ENCODE measurements around the gene OR1J2.
"Not testable (repeated sequence)": the region's sequence is repeated elsewhere in the genome, so short reads cannot be mapped to it uniquely, and the experiment has no call there.

OR1J2 gene

DNA sequence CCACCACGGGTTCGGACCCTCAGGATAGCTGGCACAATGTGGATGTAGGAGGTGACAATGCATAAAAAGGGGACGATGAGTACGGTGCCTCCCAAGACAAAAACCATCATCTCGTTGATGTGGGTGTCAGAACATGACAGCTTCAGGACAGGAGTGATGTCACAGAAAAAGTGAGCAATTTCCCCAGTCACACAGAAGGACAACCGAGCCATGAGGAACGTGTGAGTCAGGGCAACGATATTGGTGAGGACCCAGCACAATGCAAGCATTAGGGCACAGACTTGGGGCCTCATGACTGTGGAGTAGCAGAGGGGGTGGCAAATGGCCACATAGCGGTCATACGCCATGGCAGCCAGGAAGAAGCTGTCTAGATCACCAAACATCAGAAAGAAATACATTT lies 16.0 kb downstream of the OR1J2 start:
- ATAC-seq (ENCODE audit: insufficient read depth, low read depth) (no peak), DNase-seq (no peak)
- H3K9ac ChIP-seq (ENCODE audit: low read depth, low read length) = no peak overlapping the region
- no peak overlapping the region for H3K27ac ChIP-seq (ENCODE audit: low read length)
- TF ChIP-seq EZH2 (IDR thresholded peaks at IDR 0.05; ENCODE audit: borderline replicate concordance, low read depth, low read length, severe bottlenecking) = no peak
- TF ChIP-seq, protein P1, sequence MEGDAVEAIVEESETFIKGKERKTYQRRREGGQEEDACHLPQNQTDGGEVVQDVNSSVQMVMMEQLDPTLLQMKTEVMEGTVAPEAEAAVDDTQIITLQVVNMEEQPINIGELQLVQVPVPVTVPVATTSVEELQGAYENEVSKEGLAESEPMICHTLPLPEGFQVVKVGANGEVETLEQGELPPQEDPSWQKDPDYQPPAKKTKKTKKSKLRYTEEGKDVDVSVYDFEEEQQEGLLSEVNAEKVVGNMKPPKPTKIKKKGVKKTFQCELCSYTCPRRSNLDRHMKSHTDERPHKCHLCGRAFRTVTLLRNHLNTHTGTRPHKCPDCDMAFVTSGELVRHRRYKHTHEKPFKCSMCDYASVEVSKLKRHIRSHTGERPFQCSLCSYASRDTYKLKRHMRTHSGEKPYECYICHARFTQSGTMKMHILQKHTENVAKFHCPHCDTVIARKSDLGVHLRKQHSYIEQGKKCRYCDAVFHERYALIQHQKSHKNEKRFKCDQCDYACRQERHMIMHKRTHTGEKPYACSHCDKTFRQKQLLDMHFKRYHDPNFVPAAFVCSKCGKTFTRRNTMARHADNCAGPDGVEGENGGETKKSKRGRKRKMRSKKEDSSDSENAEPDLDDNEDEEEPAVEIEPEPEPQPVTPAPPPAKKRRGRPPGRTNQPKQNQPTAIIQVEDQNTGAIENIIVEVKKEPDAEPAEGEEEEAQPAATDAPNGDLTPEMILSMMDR (IDR thresholded peaks at IDR 0.05; ENCODE audit: borderline replicate concordance, extremely low read depth, low read length, poor library complexity, severe bottlenecking) = no peak
- no peaks in the 10 kb centered on the region for H3K4me1 ChIP-seq (ENCODE audit: insufficient read depth, low read length)
- no peaks in the 10 kb centered on the region for H3K79me2 ChIP-seq (ENCODE audit: insufficient read depth, low read length)
- H3K9me3 ChIP-seq (ENCODE audit: insufficient read depth, low read length, severe bottlenecking) = no peaks in the 10 kb centered on the region
- no peak overlapping the region for H3K4me2 ChIP-seq (ENCODE audit: insufficient read depth, low read length)
- H2AFZ ChIP-seq (ENCODE audit: low read depth, low read length) = no peak overlapping the region
- no peaks in the 10 kb centered on the region for H4K20me1 ChIP-seq (ENCODE audit: insufficient read depth, low read length)
- H3K36me3 ChIP-seq (ENCODE audit: insufficient read depth, low read length) = no peaks in the 10 kb centered on the region
- H3K27me3 ChIP-seq (ENCODE audit: insufficient read depth, low read length, poor library complexity) = peaks cover 8% of the 10 kb centered on the region
- no peak overlapping the region for H3K4me3 ChIP-seq (ENCODE audit: low read depth in 1 of 2, low read length in 2 of 2)

DNA sequence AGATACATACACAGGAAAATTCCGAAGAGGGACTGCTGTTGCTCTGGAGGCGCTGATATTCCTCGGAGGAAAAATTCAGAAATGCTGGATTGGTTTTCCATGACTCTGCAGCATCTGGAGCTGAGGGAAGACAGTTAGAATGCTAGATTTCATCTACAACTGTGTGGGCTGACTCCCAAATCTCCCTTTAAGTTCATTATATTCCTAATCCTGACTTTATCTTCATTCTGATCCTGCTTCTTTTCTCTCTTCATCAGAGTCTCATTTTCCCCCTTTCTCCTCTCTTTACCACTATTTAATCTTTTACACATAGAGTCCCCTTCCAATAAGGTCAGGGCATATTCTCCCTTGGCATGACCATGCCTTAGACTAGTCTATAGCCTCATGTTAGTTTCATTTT lies 16.6 kb downstream of the OR1J2 start, which contains the start of gene OR1N1:
Gene OR1N1 (minus strand): TSS at position 101 of the 400 bp plus-strand sequence. CDS start 0 bp downstream, at position 101.
- Histone ChIP-seq H3K79me2 (ENCODE audit: insufficient read depth, low read length) (no peaks in the 10 kb centered on the region), H2AFZ (ENCODE audit: low read depth, low read length) (no peak within 1 kb of the TSS), H3K9ac (ENCODE audit: low read depth, low read length) (no peak within 1 kb of the TSS), H3K27me3 (ENCODE audit: insufficient read depth, low read length, poor library complexity) (peaks cover 8% of the 10 kb centered on the region), H4K20me1 (ENCODE audit: insufficient read depth, low read length) (no peaks in the 10 kb centered on the region), H3K4me2 (ENCODE audit: insufficient read depth, low read length) (no peak within 1 kb of the TSS), H3K36me3 (ENCODE audit: insufficient read depth, low read length) (no peaks in the 10 kb centered on the region), H3K4me3 (ENCODE audit: low read depth in 1 of 2, low read length in 2 of 2) (no peak within 1 kb of the TSS), H3K4me1 (ENCODE audit: insufficient read depth, low read length) (no peaks in the 10 kb centered on the region), H3K9me3 (ENCODE audit: insufficient read depth, low read length, severe bottlenecking) (no peaks in the 10 kb centered on the region), H3K27ac (ENCODE audit: low read length) (no peak within 1 kb of the TSS)
- TF ChIP-seq EZH2 (IDR thresholded peaks at IDR 0.05; ENCODE audit: borderline replicate concordance, low read depth, low read length, severe bottlenecking) = no peak
- TF ChIP-seq, protein P1 (IDR thresholded peaks at IDR 0.05; ENCODE audit: borderline replicate concordance, extremely low read depth, low read length, poor library complexity, severe bottlenecking) = no peak
- DNase-seq = no peak
- no peak for ATAC-seq (ENCODE audit: insufficient read depth, low read depth)

DNA sequence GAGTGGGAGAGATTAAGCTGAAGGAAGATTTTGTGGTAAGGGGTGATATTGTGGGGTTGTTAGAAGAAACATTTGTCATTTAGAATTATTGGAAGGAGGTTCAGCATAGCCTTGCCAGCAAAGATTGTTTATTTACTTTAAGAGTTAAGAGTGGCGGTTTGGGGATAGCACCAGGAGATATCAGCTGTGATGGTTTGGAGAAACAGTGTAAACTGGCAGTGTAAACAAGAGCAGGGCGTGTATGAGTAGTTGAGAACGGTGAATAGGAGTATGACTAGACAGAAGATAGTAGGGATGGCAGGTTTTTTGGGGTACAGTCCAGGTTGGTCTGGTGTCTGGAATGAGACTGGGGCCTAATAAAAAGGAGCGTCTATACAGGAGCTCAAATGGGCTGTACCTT lies 20.6 kb downstream of the OR1J2 start:
- H3K4me2 ChIP-seq (ENCODE audit: insufficient read depth, low read length); DNase-seq; H4K20me1 ChIP-seq (ENCODE audit: insufficient read depth, low read length); H3K9ac ChIP-seq (ENCODE audit: low read depth, low read length); H3K36me3 ChIP-seq (ENCODE audit: insufficient read depth, low read length); H2AFZ ChIP-seq (ENCODE audit: low read depth, low read length); ATAC-seq (ENCODE audit: insufficient read depth, low read depth); H3K9me3 ChIP-seq (ENCODE audit: insufficient read depth, low read length, severe bottlenecking); H3K79me2 ChIP-seq (ENCODE audit: insufficient read depth, low read length); H3K4me1 ChIP-seq (ENCODE audit: insufficient read depth, low read length); H3K27me3 ChIP-seq (ENCODE audit: insufficient read depth, low read length, poor library complexity); H3K4me3 ChIP-seq (ENCODE audit: low read depth in 1 of 2, low read length in 2 of 2); H3K27ac ChIP-seq (ENCODE audit: low read length): not testable (repeated sequence)

DNA sequence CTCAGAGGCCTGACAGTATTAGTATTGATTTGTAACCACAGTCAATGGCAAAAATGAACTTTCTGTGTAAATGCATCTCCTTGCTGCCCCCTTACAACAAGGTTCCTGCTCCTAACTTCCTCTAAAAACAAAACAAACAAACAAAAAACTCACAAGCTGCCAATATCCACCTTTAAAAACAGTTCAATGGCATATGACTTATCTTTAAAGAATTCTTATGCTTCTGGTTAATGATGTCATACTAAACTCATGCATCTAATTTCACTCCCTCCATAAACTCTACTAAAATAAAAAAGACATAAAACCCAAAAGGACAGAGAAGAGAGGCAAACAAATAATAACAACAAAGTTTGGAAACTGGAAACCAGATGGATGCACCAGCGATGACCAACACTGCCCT lies 25.5 kb downstream of the OR1J2 start:
- Histone ChIP-seq H3K4me2 (ENCODE audit: insufficient read depth, low read length) (no peak overlapping the region), H3K79me2 (ENCODE audit: insufficient read depth, low read length) (no peaks in the 10 kb centered on the region), H3K4me1 (ENCODE audit: insufficient read depth, low read length) (no peaks in the 10 kb centered on the region), H3K9ac (ENCODE audit: low read depth, low read length) (no peak overlapping the region), H3K27ac (ENCODE audit: low read length) (no peak overlapping the region), H4K20me1 (ENCODE audit: insufficient read depth, low read length) (no peaks in the 10 kb centered on the region), H2AFZ (ENCODE audit: low read depth, low read length) (no peak overlapping the region), H3K9me3 (ENCODE audit: insufficient read depth, low read length, severe bottlenecking) (no peaks in the 10 kb centered on the region), H3K36me3 (ENCODE audit: insufficient read depth, low read length) (no peaks in the 10 kb centered on the region), H3K27me3 (ENCODE audit: insufficient read depth, low read length, poor library complexity) (no peaks in the 10 kb centered on the region), H3K4me3 (ENCODE audit: low read depth in 1 of 2, low read length in 2 of 2) (no peak overlapping the region)
- TF ChIP-seq EZH2 (IDR thresholded peaks at IDR 0.05; ENCODE audit: borderline replicate concordance, low read depth, low read length, severe bottlenecking) = no peak
- TF ChIP-seq, protein P1 (IDR thresholded peaks at IDR 0.05; ENCODE audit: borderline replicate concordance, extremely low read depth, low read length, poor library complexity, severe bottlenecking) = no peak
- ATAC-seq (ENCODE audit: insufficient read depth, low read depth) (no peak), DNase-seq (no peak)

DNA sequence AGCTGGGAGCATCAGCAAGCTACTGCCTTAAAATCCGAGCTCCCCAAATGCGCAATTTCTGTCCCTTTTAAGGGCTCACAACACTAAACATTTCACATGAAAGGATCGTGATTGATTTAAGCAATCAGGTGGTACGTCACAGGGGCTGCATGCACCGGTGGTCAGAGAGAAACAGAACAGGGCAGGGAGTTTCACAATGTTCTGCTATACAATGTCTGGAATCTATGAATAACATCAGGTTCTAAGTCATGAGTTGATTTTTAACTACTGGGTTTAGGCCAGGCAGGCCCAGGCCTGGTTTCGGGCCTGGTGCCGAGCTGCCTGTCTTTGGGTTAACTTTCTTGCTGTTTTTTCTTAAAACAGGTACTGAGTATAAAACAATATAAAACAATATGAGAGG lies 26.5 kb downstream of the OR1J2 start:
- H3K4me1 ChIP-seq (ENCODE audit: insufficient read depth, low read length); H3K79me2 ChIP-seq (ENCODE audit: insufficient read depth, low read length); H3K9ac ChIP-seq (ENCODE audit: low read depth, low read length); H3K4me3 ChIP-seq (ENCODE audit: low read depth in 1 of 2, low read length in 2 of 2); H4K20me1 ChIP-seq (ENCODE audit: insufficient read depth, low read length); H3K9me3 ChIP-seq (ENCODE audit: insufficient read depth, low read length, severe bottlenecking); H2AFZ ChIP-seq (ENCODE audit: low read depth, low read length); DNase-seq; H3K36me3 ChIP-seq (ENCODE audit: insufficient read depth, low read length); H3K27me3 ChIP-seq (ENCODE audit: insufficient read depth, low read length, poor library complexity); H3K27ac ChIP-seq (ENCODE audit: low read length); ATAC-seq (ENCODE audit: insufficient read depth, low read depth); H3K4me2 ChIP-seq (ENCODE audit: insufficient read depth, low read length): not testable (repeated sequence)
